ENCODE data around the gene RNF225.

DNA sequence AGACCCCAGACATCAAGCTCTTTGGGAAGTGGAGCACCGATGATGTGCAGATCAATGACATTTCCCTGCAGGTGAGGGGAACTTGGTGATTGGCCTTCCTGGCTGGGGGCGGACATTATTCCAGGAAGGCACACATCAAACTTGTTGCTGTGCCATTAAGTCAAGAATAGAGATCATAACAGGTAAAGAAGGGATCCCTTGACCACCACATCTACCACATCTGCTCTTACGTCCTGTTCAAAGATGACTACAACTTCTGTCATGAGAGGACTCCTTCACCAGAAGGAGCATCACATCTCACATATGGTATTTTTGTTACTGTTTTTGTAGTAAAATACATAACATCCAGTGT lies 7.3 kb upstream of the RNF225 start:
- TF ChIP-seq, protein P1, sequence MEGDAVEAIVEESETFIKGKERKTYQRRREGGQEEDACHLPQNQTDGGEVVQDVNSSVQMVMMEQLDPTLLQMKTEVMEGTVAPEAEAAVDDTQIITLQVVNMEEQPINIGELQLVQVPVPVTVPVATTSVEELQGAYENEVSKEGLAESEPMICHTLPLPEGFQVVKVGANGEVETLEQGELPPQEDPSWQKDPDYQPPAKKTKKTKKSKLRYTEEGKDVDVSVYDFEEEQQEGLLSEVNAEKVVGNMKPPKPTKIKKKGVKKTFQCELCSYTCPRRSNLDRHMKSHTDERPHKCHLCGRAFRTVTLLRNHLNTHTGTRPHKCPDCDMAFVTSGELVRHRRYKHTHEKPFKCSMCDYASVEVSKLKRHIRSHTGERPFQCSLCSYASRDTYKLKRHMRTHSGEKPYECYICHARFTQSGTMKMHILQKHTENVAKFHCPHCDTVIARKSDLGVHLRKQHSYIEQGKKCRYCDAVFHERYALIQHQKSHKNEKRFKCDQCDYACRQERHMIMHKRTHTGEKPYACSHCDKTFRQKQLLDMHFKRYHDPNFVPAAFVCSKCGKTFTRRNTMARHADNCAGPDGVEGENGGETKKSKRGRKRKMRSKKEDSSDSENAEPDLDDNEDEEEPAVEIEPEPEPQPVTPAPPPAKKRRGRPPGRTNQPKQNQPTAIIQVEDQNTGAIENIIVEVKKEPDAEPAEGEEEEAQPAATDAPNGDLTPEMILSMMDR (IDR thresholded peaks at IDR 0.05): no peak
- no peak for TF ChIP-seq POLR2AphosphoS5 (IDR thresholded peaks at IDR 0.05; ENCODE audit: low read depth, low read length)
- no peak for TF ChIP-seq TCF12 (IDR thresholded peaks at IDR 0.05)
- TF ChIP-seq, protein P2, sequence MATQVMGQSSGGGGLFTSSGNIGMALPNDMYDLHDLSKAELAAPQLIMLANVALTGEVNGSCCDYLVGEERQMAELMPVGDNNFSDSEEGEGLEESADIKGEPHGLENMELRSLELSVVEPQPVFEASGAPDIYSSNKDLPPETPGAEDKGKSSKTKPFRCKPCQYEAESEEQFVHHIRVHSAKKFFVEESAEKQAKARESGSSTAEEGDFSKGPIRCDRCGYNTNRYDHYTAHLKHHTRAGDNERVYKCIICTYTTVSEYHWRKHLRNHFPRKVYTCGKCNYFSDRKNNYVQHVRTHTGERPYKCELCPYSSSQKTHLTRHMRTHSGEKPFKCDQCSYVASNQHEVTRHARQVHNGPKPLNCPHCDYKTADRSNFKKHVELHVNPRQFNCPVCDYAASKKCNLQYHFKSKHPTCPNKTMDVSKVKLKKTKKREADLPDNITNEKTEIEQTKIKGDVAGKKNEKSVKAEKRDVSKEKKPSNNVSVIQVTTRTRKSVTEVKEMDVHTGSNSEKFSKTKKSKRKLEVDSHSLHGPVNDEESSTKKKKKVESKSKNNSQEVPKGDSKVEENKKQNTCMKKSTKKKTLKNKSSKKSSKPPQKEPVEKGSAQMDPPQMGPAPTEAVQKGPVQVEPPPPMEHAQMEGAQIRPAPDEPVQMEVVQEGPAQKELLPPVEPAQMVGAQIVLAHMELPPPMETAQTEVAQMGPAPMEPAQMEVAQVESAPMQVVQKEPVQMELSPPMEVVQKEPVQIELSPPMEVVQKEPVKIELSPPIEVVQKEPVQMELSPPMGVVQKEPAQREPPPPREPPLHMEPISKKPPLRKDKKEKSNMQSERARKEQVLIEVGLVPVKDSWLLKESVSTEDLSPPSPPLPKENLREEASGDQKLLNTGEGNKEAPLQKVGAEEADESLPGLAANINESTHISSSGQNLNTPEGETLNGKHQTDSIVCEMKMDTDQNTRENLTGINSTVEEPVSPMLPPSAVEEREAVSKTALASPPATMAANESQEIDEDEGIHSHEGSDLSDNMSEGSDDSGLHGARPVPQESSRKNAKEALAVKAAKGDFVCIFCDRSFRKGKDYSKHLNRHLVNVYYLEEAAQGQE (IDR thresholded peaks at IDR 0.05; ENCODE audit: low read depth, low read length): no peak
- TF ChIP-seq MXI1 (IDR thresholded peaks at IDR 0.05; ENCODE audit: low read depth, low read length): no peak
- TF ChIP-seq EZH2phosphoT487 (IDR thresholded peaks at IDR 0.05; ENCODE audit: borderline replicate concordance, low read depth): no peak
- no peak for TF ChIP-seq FOXJ3 (CRISPR knock-in tag; IDR thresholded peaks at IDR 0.05)
- no peak for TF ChIP-seq TAF1 (IDR thresholded peaks at IDR 0.05; ENCODE audit: borderline replicate concordance, low read depth, low read length)
- TF ChIP-seq SMC3 (IDR thresholded peaks at IDR 0.05; ENCODE audit: low read depth, low read length): no peak

Measured in SK-N-SH (cell line).